Activated gamma-delta T cell treated with anti-CD3 and anti-CD28 coated beads, Interleukin-2, amount 50 U/mL, for 16 hours (primary cell): Measurements from ENCODE around the gene ANKRD9.

ENCODE experiments used
- DNase-seq: peaks from one replicate; pipeline ENCODE4 v3.0.0-alpha.2; 2020; ENCODE audit warnings: low read depth

Gene ANKRD9

DNA sequence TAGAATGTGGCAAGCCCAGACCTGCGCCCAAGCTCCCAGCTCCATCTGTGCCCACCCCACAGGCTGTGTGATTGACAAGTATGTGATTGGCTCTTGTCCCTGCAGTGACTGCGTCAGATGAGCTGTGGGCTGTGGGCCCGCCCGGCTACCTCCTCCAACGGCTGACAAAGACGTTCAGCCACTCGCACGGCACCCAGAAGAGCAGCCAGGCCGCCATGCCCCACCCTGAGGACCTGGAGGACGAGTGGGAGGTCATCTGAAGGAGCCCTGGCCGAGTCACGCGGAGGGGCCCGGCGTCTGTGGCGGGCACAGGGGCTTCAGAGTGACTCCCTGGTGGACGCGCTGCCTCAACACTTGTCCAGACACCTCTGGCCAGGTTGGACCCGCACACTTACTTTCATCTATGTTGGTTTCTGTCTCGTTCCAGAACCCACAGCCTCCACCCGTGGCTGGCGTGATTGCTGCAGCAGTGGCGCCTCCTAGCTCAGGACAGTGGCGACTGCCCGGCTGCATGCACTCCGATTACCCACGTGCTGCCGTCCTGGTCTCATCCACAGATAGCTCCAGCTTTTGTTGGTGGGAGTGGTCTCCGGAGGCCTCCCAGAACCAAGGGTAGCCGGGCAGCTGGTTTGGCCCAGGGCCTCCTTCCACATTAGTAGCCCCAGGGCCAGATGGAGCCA, 11.4 kb downstream of the ANKRD9 start:
- no peak for DNase-seq

DNA sequence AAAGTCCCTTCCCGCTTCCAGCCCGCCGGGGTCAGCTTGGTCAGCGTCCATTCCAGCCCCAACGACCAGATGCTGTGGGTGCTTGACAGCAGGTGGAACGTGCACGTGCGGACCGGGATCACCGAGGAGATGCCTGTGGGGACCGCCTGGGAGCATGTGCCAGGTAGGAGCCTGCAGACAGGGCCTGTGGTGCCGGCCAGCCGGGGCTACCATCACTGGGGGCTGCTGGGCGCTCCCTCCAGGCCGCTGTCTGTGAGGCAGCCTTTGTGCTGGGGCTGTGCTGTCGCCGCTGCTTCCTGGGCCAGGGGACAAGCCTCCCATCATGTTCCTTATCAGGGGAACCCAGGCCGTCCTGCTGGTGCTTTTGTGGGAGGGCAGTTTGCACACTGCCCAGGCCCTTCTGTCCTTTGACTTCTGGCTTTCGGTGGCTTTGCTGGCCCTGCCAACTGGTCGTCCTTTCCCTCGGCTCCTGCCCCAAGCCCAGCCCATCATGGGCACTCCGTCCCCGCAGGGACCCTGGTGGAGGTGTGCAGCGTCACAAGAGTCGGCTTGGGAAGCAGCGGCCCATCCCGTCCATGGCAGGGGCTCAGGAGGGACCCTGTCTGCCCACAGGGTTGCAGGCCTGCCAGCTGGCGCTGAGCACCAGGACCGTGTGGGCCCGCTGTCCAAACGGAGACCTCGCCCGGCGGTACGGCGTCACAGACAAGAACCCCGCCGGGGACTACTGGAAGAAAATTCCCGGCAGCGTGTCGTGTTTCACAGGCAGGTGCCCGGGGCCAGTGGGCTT, 12.4 kb downstream of the ANKRD9 start:
- DNase-seq = no peak

DNA sequence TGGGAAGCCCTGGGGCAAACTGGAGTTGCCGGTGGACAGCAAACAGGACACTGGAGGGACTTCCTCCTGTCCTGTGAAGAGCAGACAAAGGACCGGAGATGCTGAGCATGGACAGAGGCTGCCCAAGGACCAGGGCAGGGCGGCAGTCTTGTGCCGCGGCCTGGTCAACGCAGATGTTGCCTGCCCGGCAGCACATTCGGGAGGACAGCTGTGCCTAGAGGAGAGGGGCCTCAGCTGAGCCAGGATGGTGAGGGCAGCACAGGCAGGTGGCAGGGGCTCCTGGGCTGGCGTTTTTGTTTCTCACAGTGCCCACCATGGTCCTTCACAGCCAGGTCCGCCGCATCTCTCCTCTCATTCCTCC, 13.3 kb downstream of the ANKRD9 start:
- no peak for DNase-seq

DNA sequence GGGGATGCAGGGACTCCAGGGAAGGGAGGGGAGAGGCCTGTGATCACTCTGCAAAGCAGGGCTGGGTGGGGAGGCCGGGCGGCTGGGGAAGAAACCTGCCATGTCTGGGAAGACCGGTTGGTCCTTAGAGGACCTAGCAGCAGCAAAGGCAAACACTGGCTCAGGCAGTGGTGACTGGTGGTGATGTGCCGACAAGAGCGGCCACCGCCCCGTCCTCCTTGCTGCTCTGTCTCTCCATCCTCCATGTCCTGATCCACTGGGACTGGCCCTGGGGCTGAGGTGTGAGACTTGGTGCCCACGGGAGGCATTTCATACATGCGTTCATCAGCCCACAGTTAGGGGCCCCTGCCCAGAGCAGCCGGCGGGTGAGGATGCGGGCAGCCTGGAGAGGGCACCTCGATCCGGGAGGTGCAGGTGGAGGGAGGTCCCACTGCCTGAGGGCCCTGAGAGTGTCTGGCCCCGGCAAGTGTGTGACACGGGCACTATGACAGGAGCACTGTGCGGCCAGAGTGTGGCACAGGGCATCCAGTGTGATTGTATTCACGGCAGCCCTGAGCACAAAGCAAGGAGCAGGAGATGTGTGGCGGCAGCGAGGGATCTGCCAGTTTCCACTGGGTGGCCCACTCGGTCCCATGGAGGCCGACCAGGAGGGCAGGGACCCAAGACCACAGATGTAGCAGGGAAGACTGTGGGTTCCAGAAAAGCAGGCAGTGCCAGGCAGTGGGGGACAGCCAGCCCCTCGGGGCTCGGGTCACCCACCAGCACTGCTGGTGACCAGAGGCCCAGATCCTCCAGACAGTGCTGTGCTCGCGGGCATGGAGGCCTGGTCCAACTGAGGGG, 13.9 kb downstream of the ANKRD9 start:
- DNase-seq = no peak

DNA sequence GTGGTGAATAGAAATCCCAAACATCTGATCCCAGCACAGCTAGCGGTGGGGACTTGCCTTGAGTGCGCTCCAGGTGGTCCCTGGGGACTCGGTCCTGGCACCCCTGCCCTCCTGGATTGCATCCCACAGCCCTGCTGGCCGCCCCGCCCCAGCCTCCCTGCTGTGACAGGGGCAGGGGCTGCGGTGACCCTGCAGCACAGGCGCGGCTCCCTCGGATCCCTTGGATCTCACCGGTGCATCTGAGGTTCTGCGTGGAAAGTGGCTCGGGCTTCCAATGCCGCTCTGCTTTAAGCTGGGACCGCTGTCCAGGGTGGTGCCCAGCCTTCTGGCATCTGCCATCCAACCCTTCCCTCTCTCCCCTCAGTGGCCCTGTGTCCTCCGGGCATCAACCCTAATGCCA, 16.0 kb downstream of the ANKRD9 start:
- DNase-seq = no peak

DNA sequence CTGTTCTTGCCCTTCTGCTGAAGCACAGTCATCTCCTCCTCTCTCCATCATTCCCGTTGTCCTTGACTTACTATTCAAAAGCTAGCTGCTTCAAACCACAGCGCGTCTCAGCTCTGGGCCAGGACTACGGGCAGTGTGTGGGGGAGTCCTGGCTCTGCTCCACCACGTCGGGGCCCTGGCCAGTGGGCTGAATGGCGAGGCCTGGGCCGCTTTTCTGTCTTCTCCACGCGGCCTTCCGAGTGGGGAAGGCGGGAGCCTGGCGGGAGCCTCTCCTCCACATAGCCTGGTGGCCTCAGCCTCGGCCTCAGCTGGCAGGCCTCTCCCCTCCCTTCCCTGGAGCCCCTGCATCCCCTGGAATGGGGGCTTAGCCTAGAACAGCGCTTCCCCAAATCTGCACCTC, 16.5 kb downstream of the ANKRD9 start:
- DNase-seq = no peak

DNA sequence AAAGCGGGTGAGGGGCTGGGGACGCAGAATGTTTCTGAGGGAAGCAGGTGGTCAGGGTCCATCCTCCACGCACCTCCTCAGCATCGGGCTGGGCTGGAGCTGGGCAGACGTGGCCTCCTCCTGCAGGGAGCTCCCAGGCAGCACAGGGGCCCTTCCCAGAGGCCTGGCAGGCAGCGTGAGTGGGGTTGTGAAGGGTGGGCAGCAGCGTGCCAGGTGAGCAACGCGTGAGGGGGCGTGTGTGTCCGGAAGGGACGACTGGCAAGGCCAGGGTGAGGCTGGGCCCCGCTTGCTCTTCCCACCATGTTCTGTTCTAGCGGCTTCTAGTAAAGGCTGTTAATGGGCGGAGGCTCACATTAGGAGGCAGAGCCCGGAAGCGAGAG, 17.1 kb downstream of the ANKRD9 start:
- DNase-seq = no peak

DNA sequence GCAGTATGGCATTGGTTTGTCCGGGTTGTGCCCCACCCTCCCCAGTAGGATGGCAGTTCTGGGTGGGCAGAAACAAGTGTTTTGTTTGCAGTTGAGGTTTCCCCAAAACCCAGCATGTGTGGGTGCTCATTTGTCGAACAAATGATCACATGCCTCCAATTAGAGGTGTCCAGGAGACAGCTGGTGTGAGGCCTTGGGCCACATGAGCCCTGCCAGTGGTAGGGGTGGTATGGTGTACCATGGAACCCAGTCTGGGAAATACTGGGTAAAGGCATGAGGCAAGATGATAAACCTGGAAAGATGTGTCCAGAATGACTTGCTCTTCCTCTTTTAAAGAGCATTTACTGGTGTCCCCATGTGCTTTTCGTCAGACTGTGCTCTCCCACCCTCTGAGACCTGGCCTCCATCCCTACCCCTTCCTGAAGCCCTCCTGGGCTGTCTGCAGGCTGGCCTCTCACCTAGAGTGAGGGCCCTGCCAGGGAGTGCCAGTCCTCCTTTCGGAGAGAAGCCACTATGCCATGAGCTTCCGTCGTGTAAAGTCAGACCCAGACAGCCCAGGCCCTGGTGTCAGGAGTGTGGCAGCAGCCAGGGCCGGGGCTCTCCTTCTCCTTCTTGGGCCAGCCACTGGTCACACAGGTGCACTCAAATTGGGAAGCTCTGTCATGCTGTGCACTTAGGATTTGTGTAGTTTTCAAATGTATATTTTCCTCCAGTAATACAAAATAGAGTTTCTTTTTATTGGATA, 17.6 kb downstream of the ANKRD9 start:
- DNase-seq = no peak

DNA sequence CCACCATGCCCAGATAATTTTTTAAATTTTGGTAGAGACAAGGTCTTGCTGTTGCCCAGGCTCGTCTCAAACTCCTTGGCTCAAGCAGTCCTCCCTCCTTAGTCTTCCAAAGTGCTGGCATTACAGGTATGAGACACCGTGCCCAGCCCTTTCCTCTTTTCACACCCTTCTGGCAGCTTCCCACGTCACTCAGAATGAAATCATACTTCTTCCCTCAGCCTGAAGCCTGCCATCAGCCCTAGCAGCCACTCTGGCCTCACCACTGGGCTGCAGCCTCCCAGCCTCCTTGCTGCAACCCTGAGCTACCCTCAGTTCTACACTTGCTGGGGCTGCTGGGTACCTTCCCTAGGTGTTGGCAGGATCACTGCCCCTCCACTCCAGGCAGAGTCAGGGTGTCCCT, 18.2 kb downstream of the ANKRD9 start:
- DNase-seq = no peak

DNA sequence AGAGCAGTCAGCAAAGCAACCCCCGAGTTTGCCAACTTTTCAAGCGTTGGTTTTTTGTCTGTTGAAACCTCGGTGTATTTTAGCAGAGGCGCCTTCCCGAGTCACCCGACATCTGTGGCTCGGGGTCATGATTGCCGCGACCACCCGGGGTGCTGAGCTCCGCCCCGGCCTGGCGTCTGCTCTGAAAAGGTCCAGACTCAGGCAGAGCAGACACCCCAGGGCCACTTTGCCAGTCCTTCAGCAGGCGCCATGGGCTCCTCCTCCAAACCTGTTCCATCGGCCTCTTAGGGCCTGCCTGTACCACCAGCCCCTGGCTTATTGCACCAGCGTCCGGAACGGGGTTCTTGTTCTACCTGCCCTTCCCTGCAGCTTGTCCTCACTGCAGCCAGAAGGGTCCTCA, 19.1 kb downstream of the ANKRD9 start:
- DNase-seq = no peak

DNA sequence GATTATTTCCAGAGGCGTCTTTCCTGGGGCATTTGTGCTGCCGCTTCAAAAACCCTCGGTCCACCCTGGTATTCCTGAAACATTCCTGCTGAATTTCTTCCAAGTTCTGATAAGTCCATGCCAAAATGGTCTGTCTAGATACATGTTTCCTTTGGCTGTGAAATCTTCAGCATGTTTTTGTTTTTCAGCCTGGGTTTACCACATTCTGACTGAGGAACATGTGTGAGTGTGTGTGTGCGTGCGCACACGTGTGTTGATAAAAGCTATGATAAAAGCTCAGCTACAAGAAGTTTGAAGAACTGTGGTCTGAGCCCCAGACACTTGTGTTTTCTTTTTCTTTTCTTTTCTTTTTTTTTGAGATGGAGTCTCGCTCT, 22.4 kb downstream of the ANKRD9 start:
- DNase-seq = no peak

DNA sequence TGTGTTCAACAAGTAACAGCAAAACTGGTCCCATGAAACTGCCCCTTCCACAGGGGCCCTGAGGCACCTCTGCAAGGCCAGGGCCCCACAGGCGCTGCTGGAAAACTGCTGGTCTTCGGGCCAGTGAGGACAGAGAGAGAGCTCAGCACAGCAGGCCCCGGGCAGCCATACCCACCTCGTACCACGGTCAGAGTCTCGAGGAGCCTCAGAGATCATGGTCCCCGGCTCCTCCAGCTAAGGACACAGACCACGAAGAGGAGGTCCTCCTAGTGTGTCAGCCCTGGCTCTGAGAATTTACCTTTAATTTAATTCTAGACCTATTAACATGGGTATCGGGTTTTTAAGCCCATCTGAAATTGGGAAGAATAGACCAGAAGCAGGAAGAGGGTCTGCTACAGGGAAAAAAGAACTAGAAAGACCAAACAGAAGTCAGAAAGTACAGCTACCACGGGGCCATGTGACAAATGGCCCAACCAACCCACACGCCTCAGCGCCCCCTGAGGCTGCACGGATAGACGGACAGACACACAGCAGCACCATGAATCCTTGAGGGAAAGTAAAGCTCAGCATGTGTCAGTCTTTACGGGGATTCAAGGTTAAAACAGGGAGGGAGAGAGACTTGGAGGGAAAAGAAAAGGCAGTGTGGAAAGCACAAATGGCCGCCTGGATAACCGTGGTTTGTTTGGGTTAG, 22.9 kb downstream of the ANKRD9 start:
- no peak for DNase-seq

DNA sequence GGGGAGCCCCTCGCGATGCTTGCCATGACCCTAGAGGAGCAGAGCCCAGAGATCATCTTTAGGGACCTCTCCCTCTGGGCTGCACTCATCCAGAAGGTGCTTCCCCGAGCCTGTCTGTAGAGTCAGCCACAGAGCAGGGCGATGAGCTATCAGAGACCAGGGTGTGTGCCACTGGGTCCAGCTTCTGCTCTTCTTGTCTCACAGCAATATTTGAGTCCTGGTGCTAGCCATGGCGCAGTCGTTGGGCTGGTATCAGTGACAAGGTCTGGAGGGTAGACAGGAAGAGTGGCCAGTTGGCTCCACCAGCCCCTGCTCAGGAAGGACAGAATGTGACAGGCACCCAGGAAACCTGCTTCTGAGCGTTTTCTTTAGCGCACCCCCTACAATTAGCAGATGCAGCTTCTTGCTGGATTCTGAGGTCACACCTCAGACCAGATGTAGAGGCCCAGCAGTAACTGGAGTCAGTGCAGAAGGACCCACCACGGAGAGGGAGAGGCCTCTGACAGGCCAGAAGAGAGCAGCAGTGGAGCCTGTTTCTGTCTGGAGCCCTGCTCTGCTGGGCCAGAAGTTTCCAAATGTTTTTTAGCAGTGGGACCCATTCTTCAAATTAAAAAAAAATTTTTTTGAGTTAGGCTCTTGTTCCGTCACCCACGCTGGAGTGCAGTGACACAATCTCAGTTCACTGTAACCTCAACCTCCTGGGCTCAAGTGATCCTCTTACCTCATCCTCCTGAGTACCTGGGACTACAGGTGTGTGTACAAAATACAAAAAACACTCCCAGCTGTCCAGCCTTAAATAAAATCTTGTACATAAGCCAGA, 23.7 kb downstream of the ANKRD9 start:
- no peak for DNase-seq

DNA sequence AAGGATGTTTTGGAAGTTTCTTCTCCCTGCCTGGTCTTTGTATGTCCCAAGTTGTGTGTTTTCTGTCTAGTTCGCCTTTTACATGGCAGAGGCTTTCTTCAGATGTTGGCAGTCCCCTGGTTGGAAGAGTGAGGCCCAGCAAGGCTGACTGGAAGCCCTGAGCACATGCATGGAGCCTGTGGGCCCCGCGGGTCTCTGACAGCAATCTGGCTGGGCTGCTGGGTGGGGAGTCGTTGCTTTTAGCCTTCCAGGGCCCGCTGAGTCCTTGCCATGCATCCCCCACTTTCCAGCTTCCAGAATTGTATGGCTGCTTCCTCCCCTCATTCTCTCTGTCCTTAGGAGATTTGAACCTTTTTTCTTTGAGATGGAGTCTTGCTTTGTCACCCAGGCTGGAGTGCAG, 25.3 kb downstream of the ANKRD9 start:
- no peak for DNase-seq

DNA sequence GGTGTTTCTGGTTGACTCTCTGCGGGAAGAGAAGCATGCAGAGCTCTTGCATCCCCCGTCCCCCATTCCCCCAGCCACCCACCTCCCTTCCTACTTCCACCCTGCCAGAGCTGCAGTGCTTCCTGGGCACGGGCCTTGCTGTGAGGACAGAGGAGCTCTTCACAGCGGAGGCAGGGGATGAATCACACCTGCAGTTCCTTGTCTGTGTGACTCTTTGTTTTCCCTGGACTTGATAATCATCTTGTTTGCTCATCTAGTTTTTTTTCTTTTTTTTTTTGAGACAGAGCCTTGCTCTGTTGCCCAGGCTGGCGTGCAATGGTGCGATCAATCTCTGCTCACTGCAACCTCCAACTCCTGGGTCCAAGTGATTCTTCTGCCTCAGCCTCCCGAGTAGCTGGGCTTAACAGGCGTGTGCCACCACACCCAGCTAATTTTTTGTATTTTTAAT, 27.8 kb downstream of the ANKRD9 start:
- no peak for DNase-seq

DNA sequence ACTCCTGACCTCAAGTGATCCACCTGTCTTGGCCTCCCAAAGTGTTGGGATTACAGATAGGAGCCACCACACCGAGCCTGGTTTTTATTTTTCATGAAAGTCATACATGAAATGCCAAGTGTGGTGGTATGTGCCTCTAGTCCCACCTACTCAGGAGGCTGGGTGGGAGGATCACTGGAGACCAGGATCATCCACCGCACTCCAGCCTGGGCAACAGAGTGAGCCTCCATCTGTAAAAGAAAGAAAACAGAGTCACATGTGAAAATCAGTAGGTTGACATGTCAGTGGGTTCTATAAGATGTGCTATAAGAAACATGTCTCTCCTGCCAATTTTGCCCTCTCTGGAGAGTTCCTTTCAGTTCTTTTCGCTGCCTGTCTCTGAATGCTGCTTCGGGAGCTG, 28.2 kb downstream of the ANKRD9 start:
- DNase-seq = no peak

DNA sequence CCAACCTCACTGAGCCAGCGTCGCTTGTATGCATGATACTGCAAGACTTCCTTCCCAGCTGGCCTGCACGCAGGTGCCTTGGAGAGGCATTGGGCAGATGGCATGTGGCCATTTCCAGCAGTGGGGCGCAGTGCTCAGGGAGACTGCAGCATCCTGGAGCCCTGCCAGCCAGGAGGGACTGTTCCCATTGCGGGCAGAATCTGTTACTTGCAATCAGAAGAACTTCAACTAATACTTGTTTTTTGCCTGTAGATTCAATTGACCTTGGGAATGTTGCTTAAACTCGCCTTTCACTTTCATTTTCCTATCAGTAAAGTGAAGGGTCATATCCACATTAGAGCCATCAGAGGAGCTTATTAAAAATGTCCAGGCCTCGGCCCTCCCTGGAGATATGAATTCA, 29.8 kb downstream of the ANKRD9 start:
- DNase-seq = no peak

DNA sequence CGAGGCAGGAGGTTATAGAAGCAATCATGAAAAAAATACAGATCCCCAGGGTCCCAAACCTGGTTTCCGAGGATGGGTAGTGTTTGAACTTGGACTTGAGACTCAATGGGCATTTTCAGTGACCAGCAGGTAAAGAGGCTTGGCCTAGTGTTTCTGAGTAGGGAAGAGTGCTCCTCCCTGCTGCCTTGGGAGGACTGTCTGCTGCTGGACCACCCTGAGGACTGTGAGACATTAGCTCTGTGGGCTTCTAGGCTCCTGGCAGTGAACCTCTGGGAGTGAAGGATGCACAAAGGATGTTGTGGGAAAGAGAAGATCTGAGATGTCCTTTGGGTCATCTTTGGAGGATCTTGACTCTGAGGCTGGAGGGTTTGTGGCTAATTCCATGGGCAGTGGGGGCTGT, 30.5 kb downstream of the ANKRD9 start:
- DNase-seq = no peak

DNA sequence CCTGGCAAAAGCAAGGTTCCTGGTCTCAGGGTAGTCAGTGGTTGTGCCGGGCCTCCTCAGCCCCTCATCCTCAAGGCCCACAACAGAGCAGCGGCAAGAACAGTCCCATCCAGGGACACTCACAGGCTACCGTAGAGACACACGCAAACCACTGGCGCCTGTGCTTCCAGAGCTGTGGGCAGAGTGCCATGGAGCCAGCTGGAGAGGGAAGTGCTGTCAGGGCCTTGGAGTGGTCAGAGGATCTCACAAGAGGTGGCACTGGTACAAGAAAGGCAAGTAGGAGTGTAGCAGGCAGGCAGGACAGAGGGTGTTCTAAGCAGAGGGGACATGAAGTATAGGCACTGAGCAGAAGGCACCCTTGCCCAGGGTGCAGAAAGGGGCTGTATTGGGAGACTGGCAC, 34.6 kb downstream of the ANKRD9 start:
- DNase-seq = no peak

DNA sequence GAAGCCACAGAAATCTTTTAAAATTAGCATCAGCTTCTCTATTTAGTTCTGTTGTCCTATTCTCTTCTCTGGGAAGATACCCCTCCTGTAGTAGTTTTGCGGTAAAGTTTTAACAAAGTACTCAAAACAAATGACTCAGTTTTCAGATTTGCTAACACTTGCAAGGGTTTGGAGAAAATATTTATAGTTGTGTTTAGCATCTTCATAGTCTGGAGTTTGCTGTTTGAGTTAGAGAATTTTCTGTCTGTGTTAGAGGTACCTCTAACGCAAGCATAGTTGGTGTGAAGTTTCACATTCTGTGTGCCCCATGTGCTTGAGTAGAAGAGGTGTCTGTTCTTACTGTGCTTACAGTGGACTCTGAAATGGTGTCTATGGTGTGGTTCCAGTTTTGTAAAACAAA, 36.0 kb downstream of the ANKRD9 start:
- DNase-seq = no peak

DNA sequence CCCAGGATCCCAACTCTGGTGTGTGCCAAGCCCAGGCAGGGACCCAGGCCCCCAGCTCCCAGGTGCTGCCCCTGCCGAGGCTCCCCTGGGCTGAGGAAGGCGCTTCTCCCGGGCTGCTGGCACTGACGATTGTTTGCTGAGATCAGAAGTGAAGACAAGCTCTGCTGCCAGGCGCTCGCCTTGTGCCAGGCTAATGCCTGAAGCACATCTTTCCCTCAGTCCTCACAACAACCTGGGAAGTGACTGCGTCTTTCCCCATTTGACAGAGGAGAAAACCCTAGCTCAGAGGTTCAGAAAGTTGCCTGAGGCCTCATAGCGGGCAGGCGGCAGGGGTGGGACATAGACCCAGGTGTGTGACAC, 36.8 kb downstream of the ANKRD9 start:
- DNase-seq = no peak
